ENCODE measurements around the gene LRRC70.
"Not testable (repeated sequence)": the region's sequence is repeated elsewhere in the genome, so short reads cannot be mapped to it uniquely, and the experiment has no call there.

- not testable (repeated sequence) for TF ChIP-seq CTCF (IDR thresholded peaks at IDR 0.05 in 8 of 11, conservative IDR thresholded peaks at IDR 0.05 in 3 of 11); POLR2A (IDR thresholded peaks at IDR 0.05)
Measured at GRCh38 chr5:62565740-62566139, 12.9 kb upstream of the LRRC70 start.
